GM21723 (cell line): ENCODE data around the gene DPM2.

Experiments
- ATAC-seq: cut with Tn5 transposase; IDR thresholded peaks from one replicate; pipeline ENCODE4 v1.9.1; 2021; ENCODE audit warnings: mild to moderate bottlenecking, moderate library complexity; ENCODE audit not compliant: unreplicated experiment

Gene DPM2

DNA sequence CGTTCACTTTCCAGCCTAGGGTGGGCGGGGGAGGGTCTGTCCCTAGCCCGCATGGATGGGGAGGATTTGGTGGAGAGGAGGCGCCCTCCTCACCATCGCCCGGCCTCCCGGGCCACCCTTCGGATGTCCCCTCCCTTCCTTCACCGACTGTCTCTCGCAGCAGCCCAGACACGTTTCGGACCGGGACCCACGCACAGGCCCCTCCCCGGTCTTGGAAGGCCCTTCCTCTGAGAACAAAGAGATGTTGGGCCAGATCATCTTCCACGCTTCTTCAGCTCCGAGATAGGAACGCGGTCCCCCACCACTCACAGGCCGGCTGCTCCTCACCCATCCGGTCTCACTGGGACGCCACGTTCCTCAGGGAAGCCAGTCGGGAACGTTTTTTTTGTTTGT is 640 bp upstream of the DPM2 start:
- no peak for ATAC-seq

DNA sequence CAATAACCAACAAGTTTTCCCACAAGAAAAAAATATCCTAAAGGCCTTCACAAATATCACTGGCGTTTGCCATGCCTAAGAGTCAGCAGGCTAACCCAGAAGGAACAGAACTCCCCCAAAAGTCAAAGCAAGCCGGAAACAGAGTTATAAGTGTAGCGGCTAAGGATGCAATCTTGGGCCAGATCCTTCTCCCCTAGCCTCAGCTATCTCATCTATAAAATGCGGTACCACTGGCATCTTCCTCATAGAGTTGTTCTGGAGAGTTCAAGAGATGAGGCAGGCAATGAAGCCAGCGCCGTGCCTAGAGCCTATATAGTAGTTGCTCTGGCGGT is 632 bp downstream of the DPM2 start:
- peak; percentile 7 for ATAC-seq

DNA sequence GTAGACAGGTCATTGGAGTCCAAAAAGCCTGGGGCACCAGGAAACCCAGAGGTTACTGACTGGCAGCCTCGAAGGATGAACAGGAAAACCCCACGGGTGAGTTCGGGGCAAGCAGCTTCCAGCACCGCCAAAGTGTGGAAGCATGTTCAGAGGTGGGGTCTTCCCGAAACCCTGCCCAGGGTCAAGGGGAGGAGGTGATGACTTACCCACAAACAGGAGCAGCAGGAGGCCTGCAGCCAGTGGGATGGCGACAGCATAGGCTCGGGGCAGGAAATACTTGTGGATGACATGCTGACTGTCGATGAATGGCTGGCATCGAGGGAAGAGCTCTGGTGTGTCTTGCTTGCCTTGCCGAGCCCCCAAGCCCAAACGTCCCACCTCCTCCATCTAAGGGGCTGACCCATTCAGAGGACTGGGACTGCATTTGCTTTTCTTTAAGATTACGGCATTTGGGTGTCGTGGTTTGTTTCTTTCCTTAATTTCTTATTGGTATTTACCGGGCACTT is 1.3 kb downstream of the DPM2 start:
- ATAC-seq: no peak

DNA sequence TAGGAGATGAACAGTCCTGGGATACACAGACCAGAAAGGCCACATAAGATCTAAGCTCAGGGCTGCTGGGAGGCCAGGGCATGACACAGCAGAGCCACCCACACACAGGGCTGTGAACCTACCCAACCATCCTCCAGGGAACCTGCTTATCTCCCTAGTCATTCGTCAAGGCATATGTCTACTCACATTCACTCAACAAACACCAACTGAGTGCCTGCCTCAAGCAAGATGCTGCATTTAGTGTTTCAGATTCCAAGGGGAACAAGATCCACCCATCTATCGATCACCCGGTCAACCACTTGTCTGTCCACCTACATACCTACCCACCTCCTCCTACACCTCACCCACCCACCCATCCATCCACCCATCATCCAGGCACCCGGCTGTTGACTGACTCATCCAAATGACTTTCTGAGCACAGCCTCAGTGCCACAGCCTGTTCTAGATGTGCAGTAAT is 1.9 kb downstream of the DPM2 start:
- no peak for ATAC-seq

DNA sequence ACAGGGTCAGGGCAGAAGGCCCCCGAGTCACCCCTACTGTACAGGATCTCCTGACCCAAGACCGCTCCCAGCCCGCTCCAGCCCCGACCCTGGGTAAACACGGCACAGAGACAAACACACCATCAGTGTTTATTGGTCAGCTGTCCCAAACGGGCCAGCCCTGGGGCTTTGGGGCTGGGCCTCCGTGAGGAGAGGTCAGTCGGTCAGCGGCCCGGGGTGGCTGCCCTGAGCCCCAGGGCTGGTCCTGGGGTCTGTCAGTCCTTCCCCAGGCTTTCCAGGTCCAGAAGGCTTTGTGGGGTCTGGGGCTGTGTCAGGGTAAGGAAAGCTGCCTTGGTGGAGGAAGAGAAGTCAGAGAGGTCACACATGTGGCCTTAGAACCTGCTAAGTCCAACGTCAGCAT is 2.7 kb downstream of the DPM2 start:
- ATAC-seq: no peak

DNA sequence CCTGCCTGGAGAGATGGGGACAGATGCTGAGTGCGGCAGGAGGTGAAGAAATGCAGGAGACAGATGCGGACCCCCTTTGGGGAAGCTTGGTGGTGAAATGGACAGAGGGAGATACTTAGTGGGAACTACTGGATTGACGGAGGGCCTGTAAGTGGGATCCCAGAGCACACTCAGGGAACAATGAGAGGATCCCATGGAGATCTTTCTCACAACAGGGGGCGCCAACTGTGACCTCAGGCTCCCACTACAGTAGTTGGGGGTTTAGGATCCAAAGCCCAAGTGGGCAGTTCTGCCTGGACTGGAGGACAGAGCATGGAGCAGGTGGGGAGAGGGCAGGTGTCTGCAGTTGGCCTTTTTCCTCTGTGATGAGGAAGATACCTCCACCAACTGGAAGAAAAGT is 3.4 kb downstream of the DPM2 start:
- no peak for ATAC-seq

DNA sequence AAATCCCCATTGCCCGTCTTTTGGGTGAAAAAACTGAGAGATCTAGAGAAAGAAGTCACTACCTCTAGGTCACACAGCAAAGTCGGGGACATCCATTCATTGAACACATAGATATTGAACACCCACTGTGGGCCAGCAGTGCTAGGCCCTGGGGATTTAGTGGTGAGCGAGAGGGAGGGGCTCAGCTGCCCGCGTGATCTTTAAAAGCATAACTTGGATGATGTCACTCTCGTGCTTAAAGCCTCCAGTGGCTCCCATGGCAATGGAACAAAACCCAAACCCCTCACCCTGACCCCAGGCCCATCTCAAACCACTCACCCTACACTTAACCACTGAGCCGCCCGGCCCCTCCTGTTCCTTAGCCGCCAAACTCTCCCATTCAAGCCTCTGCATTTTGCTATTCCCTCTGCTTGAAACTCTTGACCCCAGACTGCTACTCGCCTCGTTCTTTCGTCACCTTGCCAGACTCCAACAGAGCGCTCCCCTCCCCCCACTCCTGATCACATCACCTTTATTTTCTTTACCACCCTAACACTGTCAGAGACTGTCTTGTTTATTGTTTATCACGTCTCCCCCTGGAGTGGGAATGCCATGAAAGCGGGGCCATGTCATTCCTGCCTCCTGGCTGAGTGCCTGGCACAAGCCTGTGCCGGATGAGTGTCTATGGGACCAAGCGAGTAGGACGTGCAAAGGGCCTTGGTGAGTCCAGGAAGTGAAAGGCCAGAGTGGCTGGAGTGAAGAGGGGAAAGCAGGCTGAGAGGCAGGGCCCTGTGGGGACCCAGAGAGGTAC is 6.4 kb downstream of the DPM2 start:
- peak; percentile 15 for ATAC-seq

DNA sequence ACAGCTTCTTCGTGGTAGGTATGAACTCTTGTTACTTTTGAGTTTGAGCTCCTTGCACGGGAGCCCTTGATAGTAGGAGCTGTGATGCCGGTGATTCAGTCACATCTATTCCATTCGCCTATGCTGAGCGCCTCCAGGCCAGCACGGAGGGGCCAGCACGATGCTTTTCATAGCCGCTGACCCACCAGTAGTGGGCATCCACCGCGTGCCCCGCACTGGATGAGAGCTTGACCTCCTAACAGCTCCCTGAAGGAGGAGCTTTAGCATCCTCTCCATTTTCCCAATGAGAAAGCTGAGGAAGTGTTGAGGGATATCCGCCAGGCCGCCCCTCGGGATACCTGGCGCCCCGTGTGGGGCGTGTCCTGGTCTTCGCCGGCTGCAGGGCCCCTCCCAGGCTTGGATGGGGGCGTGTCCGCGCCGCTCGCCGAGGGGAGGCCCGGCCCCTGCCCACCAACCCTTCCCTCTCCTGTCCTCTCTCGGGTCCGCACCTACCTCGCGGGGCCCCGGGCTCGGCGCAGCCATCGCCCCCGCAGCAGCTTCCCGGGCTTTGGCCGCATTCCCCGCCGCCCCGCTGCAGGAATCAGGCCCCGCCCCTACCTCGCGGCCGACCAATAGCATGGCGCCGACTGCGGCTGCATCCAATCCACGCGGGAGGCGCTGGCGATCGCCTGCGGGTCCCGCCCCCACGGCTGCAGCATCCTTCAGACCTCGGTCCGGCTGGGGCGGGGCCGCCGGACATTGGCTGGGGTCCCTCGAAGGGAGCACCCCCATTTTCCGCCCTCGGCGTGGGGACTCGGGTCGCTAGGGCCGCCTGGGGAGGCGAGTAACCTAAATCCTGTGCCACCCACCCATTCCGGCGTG is 7.2 kb downstream of the DPM2 start, which contains the start of gene PIP5KL1:
TSS of gene PIP5KL1 (minus strand) at position 547 of the 861 bp plus-strand sequence. CDS start at position 522, 25 bp downstream.
- ATAC-seq: peak; percentile 78

DNA sequence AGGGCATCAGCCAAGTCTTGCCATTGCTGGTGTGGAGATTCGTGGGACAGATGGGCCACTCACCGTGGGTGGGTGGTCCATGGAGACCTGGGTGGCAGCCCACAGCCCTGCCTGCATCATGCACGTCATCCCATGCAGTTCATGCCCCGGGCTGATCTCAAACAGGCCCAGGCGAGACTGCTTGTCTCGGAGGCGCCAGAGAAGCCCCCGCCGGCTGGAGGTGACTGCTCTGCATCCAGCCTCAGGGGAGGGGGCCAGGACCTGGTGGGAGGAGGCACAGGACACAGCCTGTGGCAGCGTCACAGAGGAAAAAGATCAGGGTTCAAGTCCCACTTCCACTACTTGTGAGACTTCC is 8.1 kb downstream of the DPM2 start:
- ATAC-seq: no peak

DNA sequence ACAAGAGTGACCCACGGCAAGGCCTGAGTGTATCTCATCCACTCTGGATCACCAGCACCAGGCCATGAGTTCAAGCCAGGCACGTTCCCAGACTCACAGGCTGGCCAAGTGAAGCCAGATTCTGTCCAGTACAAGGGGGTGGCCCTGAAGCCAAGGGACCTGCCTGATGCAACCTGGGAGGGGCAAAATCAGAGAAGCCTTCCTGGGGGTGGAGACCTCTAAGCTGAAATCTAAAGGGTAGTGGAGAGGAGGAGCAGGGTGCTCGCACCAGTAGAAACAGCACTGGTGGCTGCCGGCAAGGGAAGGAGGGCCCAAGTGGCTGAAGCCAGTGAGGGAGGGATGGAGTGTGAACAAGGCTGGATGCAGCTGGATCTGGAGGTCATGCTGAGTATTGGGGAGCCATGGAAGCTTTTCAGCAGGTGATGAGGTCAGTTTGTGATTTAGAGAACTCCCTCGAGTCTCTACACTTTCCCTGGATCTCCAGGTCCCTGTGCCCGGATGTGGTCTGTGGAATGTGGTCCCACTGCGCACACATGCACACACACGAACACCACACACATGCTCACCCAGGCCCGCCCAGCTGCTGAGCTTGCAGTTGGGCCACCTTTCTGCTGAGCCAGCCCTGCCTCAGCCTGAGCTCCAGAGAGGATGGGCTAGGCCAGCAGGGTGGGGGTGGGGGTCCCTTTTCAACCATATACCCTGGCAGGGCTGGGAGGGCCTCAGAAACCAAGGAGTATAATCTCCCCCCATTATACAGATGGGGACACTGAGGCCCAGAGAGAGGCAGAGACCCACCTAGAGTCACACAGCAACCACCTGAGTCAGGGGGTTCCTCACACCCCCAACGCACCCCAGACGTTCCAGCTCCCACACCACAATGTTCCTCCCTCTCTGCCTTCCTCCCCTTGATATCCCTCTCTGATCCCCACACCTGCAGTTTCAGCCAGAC is 8.7 kb downstream of the DPM2 start:
- no peak for ATAC-seq

DNA sequence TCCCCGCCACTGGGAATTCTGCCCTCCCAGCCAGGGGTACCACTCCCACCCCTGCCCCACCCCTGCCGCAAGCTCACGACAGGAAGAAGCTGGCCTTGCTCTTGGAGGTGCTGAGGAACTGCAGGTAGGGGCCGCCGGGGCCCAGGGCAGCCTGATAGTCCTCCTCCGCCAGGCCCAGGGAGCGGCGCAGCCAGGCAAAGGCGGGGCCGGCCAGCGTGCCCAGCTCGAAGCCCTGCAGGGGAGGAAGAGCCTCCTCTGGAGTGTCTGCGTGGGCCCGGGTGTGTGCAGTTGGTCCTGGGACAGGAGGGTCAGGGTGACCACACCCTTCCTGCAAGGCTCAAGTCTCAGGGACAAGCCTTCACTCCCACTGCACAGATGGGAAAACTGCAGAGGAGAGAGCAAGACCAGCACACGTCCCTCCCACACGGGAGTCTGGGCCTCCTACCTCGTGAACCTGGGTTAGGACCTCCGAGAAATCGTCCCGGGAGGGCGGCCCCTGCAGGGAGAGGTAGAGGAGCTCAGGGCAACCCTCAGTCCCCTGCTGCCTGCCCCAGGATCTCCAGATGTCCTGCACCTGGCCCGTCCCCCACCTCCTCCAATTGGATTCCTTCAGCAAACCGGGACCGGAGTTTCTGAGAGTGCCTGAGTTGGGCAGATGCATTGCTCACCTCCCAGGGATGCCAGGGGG is 9.5 kb downstream of the DPM2 start:
- ATAC-seq: no peak

DNA sequence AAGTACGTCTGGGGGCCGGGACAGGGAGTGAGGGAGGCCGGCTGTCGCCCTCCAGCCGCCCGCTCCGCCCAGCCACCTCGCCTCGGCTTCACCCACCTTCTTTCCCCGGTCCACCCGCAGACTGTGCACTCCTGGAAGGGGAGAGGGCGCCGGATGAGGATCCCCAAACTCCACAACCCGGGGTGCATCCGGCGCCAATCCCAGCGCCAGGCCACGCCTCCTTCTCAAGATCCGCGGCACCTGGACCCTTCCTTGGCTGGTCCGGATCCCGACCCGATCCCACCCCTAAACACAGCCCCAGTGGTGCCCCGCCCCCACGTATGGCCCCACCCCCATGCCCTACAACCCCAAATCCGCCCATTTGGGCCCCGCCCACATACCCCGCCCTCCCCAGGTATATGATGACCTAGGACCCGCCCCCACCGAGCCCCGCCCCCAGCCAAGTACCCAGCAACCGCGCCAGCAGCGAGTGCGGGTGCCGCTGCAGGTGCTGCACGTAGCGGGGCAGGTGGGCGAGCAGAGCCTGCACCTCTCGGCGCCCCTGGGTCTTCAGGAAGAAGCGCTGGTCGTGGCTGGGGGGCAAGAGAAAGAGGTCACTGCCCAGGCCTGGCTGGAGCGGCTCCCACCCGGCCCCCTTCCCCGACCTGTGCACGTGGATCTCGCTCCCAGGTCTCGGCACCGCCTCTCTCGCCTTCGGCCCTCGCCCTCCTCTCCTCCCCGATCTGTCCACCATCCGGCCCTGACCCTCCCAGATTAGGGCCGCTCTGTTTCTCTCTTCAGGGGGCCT is 10.3 kb downstream of the DPM2 start:
- no peak for ATAC-seq

DNA sequence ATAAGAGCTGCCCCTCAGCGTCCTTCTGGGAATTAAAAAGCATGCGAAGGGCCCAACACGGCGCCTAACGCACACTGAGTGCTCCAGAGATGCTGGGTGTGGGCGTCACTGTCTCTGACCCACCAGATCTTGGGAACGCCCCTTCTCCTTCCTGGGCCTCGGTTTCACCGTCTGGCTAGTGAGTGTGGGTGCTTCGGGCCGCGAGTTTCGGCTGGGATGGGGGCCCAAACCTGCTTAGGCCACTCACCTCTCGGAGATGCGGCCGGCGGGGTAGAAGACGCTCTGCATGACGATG is 10.8 kb downstream of the DPM2 start:
- no peak for ATAC-seq

DNA sequence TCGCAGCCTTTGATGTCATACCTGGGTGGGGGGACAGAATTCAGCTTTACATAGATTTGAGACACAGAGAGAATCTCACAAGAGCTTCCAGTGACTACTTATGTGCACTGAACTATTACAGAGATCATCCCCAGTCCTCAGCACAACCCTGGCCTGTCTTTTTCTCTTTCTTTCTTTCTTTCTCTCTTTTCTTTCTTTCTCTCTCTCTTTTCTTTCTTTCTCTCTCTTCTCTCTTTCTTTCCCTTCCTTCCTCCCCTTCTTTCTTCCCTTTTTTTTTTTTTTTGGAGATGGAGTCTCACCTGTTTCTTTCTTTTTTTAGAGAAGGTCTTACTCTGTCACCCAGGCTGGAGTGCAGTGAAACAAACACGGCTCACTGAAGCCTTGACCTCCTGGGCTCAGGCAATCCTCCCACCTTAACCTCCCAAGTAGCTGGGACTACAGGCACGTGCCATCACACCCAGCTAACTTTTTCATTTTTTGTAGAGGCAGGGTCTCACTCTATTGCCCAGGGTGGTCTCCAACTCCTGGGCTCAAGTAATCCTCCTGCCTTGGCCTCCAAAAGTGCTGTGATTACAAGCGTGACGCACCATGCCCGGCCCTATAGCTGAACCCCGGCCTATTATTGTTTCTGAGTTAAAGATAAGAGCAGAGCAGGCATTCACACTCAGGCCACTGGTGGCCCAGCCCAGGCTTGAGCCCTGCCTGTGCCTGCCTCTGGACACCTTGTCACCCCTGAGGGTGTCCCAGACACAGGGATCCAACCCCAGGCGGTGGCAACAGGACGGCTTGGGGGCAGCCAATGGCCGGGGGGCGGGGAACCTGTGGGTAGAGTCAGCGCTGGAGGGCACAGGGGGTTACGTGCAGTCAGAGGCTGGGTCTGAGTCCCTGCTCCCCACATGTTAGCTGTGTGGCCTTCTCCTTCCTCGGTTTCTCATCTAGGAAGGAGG is 11.4 kb downstream of the DPM2 start:
- ATAC-seq: no peak

DNA sequence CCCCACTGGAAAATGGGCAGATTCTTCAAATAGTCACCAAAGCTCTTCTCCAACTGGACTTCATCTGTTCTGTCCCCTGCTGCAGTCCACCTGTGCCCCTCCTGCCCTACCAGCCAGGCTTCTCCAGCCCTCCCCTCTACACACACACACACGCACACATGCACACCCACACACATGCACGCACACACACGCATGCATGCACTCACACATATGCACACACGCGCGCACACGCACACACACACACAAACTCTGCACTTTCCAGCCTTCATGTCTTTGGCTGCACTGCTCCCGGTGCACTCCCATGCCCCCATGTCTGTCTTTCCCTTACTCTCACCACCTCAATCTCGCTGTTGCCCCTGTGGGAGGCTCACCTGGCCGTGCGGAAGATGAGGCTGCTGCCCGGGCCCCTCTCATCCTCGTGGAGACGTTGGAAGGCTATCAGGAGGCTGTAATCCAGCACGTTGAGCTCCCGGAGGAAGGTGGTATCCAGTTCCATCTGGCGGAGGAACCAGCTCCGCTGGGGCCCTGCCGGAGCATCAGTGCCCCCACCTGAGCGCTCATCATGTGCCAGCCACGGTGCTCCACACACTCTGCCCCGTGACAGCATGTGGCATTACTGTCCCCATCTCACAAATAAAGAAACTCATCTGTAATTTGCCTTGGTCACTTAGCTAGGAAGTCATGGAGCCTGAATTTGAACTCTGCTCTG is 12.8 kb downstream of the DPM2 start:
- ATAC-seq: no peak

DNA sequence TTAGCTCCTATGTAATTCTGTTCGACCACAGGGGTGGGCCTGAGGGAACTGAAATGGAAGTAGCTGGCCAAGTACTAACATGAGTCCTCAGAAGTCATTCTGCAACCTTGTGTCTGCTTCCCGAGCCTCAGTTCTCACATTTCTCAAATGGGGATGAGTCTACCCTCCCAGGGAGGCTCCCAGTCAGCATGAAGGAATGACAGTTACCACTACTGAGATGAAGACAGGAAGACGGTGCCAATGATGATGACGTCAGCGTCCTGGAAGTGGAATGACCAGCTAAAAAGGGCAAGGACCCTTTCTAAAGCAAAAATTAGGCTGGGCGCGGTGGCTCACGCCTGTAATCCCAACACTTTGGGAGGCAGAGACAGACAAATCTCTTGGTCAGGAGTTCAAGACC is 13.9 kb downstream of the DPM2 start:
- ATAC-seq: no peak

DNA sequence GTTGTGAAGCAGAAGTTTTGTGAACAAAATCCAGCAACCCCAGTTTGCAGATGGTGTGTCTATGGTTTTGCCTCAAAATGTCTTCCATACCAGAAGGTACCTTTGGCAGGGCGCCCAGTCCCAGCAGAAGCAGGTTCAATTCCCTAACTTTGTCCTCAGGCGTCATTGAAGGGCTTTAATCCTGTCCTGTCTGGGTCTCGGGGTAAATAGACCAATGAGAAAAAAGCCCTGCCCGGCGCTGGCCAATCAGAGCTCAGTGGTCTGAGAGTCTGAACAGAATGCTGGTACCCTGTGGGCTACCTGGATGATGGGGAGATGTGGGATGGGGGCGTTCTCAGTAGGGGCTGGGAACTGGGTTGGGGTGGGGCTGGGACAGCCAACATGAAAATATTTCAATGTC is 14.6 kb downstream of the DPM2 start:
- no peak for ATAC-seq

DNA sequence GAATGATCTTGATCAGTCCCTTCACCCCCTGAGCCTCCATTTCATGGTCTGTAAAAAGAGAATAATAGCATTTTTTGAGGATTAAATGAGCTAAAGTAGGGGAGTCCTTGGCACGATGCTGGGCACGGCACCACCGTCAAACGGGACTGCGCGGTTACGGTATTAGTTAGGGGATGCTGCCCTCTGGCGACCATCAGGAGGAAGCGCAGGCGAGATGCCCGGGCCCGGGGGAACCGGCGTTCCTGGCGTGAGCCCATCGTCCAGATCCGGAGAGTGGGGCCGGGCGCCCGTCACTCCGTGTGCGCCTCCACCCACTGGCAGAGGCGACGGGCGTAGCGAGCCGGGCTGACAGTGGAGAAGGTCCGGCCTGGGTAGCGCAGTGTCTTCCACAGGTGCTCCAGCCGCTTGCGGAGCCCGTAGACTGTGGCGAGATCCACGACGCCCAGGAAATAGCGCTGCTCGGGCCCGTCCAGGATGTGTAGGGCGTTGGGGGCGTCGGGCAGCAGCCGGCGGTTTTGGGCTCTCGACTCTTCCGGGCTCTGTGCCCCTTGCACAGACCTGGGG is 16.0 kb downstream of the DPM2 start:
- no peak for ATAC-seq
